H1 (cell line): Measurements from ENCODE around the gene CCNY. TPM values are rescaled to one million over a fixed set of nuclear protein-coding genes. Genes with fewer than 3 reads are reported as not detected.

Experiments used
- CTCF ChIA-PET: fragments of 300-600 bp; sonication (Branson Sonifier 250); formaldehyde crosslinking; loops from one replicate; lab custom pipeline; 2021; ENCODE audit not compliant: partially characterized antibody; lab: Charles Lee
- POLR2A ChIA-PET: fragments of 300-600 bp; sonication (Branson Sonifier 250); formaldehyde crosslinking; loops from one replicate; lab custom pipeline; 2021; ENCODE audit warnings: inconsistent platforms; ENCODE audit not compliant: partially characterized antibody; lab: Charles Lee
- DNase-seq, 2 experiments: peaks; one replicate each; pipeline versions ENCODE4 v3.0.0 to v3.0.0-alpha.2; 2010 to 2022; ENCODE audit warnings: low spot score in 2 of 2, low read depth in 1 of 2, mixed read lengths in 1 of 2
- FAIRE-seq: peaks from 2 replicates; lab custom pipeline; 2011; peaks lifted over from hg19 to GRCh38; lab: Jason Lieb, UNC
- H2AFZ ChIP-seq: 2 replicates; pipeline ENCODE4 v1.8.1; 2012; ENCODE audit warnings: low read length, inconsistent platforms
- H2AK5ac ChIP-seq: 2 replicates; pipeline ENCODE4 v1.6.1; 2013; ENCODE audit warnings: low read depth, low read length
- H2BK120ac ChIP-seq: replicated peaks from 2 replicates; pipeline ENCODE3; 2013; ENCODE audit warnings: low read depth, low read length, inconsistent platforms
- H2BK12ac ChIP-seq: 2 replicates; pipeline ENCODE4 v1.6.1; 2013; ENCODE audit warnings: low read depth, low read length
- H2BK15ac ChIP-seq: 2 replicates; pipeline ENCODE4 v1.6.1; 2013; ENCODE audit warnings: low read length
- H2BK20ac ChIP-seq: 2 replicates; pipeline ENCODE4 v1.6.1; 2013; ENCODE audit warnings: low read length
- H2BK5ac ChIP-seq: 2 replicates; pipeline ENCODE4 v1.6.1; 2013; ENCODE audit warnings: low read depth, low read length
- H3K14ac ChIP-seq: 2 replicates; pipeline ENCODE4 v1.6.1; 2013; ENCODE audit warnings: inconsistent platforms; ENCODE audit not compliant: insufficient read length
- H3K18ac ChIP-seq: 2 replicates; pipeline ENCODE4 v1.6.1; 2013; ENCODE audit warnings: low read length; ENCODE audit errors: extremely low read depth
- H3K23ac ChIP-seq: 2 replicates; pipeline ENCODE4 v1.6.1; 2013; ENCODE audit warnings: inconsistent platforms; ENCODE audit not compliant: insufficient read length
- H3K23me2 ChIP-seq: 2 replicates; pipeline ENCODE4 v1.6.1; 2013; ENCODE audit warnings: low read depth, low read length
- H3K27ac ChIP-seq: 2 replicates; pipeline ENCODE4 v1.6.1; 2011; ENCODE audit warnings: low read depth, low read length, inconsistent platforms
- H3K27me3 ChIP-seq, 4 experiments: replicated peaks in 1 of 4; 1 replicate in 1 of 4; 2 replicates in 3 of 4; pipeline versions ENCODE4 v1.6.1 to v1.8.1; 2011 to 2013; ENCODE audit warnings: low read length in 3 of 4, mild to moderate bottlenecking in 3 of 4, inconsistent platforms in 2 of 4, mixed read lengths in 2 of 4, moderate library complexity in 1 of 4; ENCODE audit not compliant: control insufficient read depth in 3 of 4, insufficient read depth in 3 of 4; ENCODE audit errors: extremely low read depth in 1 of 4
- H3K36me3 ChIP-seq, 4 experiments: 2 replicates each; pipeline versions ENCODE4 v1.6.1 to v1.8.1; 2011 to 2013; ENCODE audit warnings: mild to moderate bottlenecking in 4 of 4, low read length in 3 of 4, moderate library complexity in 2 of 4, control low read depth in 1 of 4, inconsistent platforms in 1 of 4; ENCODE audit not compliant: insufficient read depth in 4 of 4, control insufficient read depth in 2 of 4
- H3K4ac ChIP-seq: replicated peaks from 2 replicates; pipeline ENCODE3; 2013; ENCODE audit warnings: low read length, low read depth, mixed read lengths, inconsistent platforms; ENCODE audit not compliant: insufficient read length
- H3K4me1 ChIP-seq, 4 experiments: replicated peaks in 1 of 4; 1 replicate in 1 of 4; 2 replicates in 3 of 4; pipeline versions ENCODE4 v1.6.1 to v1.8.1; 2011 to 2013; ENCODE audit warnings: low read length in 3 of 4, inconsistent platforms in 2 of 4, mixed read lengths in 1 of 4; ENCODE audit not compliant: insufficient read depth in 4 of 4, control insufficient read depth in 3 of 4
- H3K4me2 ChIP-seq, 2 experiments: 2 replicates each; pipeline versions ENCODE4 v1.6.1 to v1.8.1; 2011 to 2013; ENCODE audit warnings: low read depth in 2 of 2, low read length in 2 of 2, control low read depth in 1 of 2, inconsistent platforms in 1 of 2, mild to moderate bottlenecking in 1 of 2; ENCODE audit not compliant: insufficient read depth in 1 of 2
- H3K4me3 ChIP-seq, 4 experiments: fragments of 200-600, 300-600 bp in 1 of 4; sonication (generic), shearing (Covaris generic), sonication (Bioruptor Twin) in 1 of 4; 2 replicates each; pipeline versions ENCODE4 v1.5.1 to v1.8.1; 2011 to 2016; ENCODE audit warnings: low read length in 4 of 4, low read depth in 3 of 4, control low read depth in 2 of 4, inconsistent platforms in 2 of 4, mild to moderate bottlenecking in 2 of 4, mixed read lengths in 1 of 4, moderate library complexity in 1 of 4; ENCODE audit not compliant: insufficient read depth in 2 of 4; ENCODE audit errors: extremely low read depth in 1 of 4
- H3K56ac ChIP-seq: replicated peaks from 2 replicates; pipeline ENCODE3; 2013; ENCODE audit warnings: low read depth, mild to moderate bottlenecking, mixed read lengths, low read length, inconsistent platforms; ENCODE audit not compliant: insufficient read length
- H3K79me1 ChIP-seq: 2 replicates; pipeline ENCODE4 v1.6.1; 2013; ENCODE audit warnings: low read depth, low read length, control low read depth
- H3K79me2 ChIP-seq, 2 experiments: 2 replicates each; pipeline versions ENCODE4 v1.6.1 to v1.8.1; 2012 to 2013; ENCODE audit warnings: low read length in 2 of 2, mild to moderate bottlenecking in 2 of 2, inconsistent platforms in 1 of 2; ENCODE audit not compliant: insufficient read depth in 2 of 2, control insufficient read depth in 1 of 2
- H3K9ac ChIP-seq, 4 experiments: replicated peaks in 1 of 4; 1 replicate in 1 of 4; 2 replicates in 3 of 4; pipeline versions ENCODE4 v1.6.1 to v1.8.1; 2011 to 2013; ENCODE audit warnings: low read depth in 3 of 4, low read length in 3 of 4, control low read depth in 2 of 4, mild to moderate bottlenecking in 2 of 4, moderate library complexity in 2 of 4, inconsistent platforms in 1 of 4; ENCODE audit errors: extremely low read depth in 1 of 4
- H3K9me3 ChIP-seq, 2 experiments: 2 replicates each; pipeline versions ENCODE4 v1.6.1 to v1.8.1; 2012 to 2013; ENCODE audit warnings: mild to moderate bottlenecking in 2 of 2, moderate library complexity in 2 of 2, control low read depth in 1 of 2, inconsistent platforms in 1 of 2, low read depth in 1 of 2, low read length in 1 of 2, mixed read lengths in 1 of 2; ENCODE audit not compliant: insufficient read depth in 2 of 2
- H4K20me1 ChIP-seq, 2 experiments: replicated peaks in 1 of 2; 2 replicates each; pipeline versions ENCODE3 to v1.8.1; 2011 to 2013; ENCODE audit warnings: inconsistent platforms in 2 of 2, low read length in 2 of 2, mild to moderate bottlenecking in 1 of 2; ENCODE audit not compliant: insufficient read depth in 2 of 2, control insufficient read depth in 1 of 2
- H4K5ac ChIP-seq: 2 replicates; pipeline ENCODE4 v1.6.1; 2013; ENCODE audit warnings: low read length, low read depth, mixed read lengths, inconsistent platforms; ENCODE audit not compliant: insufficient read length
- H4K8ac ChIP-seq: 2 replicates; pipeline ENCODE4 v1.8.0; 2013; ENCODE audit warnings: mild to moderate bottlenecking, moderate library complexity, low read length, inconsistent platforms; ENCODE audit not compliant: insufficient read depth; ENCODE audit errors: extremely low read depth
- H4K91ac ChIP-seq: replicated peaks from 2 replicates; pipeline ENCODE3; 2013; ENCODE audit warnings: low read length, mixed read lengths, inconsistent platforms; ENCODE audit not compliant: insufficient read length
- ATF3 ChIP-seq: IDR thresholded peaks from 2 replicates; pipeline ENCODE4 v1.6.1; 2011; ENCODE audit warnings: low read depth, mild to moderate bottlenecking, low read length; ENCODE audit not compliant: insufficient read depth
- BRCA1 ChIP-seq: IDR thresholded peaks from 2 replicates; pipeline ENCODE4 v1.6.1; 2012; ENCODE audit warnings: low read depth, low read length, improper control_type of control experiment
- CREB1 ChIP-seq: IDR thresholded peaks from 2 replicates; pipeline ENCODE4 v1.6.1; 2012; ENCODE audit warnings: inconsistent platforms
- GTF2F1 ChIP-seq: IDR thresholded peaks from 2 replicates; pipeline ENCODE4 v1.6.1; 2012; ENCODE audit warnings: low read depth, low read length, improper control_type of control experiment, borderline replicate concordance
- HDAC2 ChIP-seq, 2 experiments: fragments of 300-600 bp in 1 of 2; sonication (generic) in 1 of 2; IDR thresholded peaks; 2 replicates each; pipeline ENCODE4 v1.6.1; 2011 to 2012; ENCODE audit warnings: low read depth in 2 of 2, low read length in 2 of 2, mild to moderate bottlenecking in 2 of 2, moderate library complexity in 2 of 2, borderline replicate concordance in 1 of 2, inconsistent platforms in 1 of 2
- HDAC6 ChIP-seq: IDR thresholded peaks from one replicate; pipeline ENCODE4 v1.7.1; 2012; ENCODE audit warnings: low read depth, mild to moderate bottlenecking, inconsistent platforms, low read length, moderate library complexity
- NANOG ChIP-seq: IDR thresholded peaks from 2 replicates; pipeline ENCODE4 v1.6.1; 2011; ENCODE audit warnings: low read length, low read depth, mild to moderate bottlenecking, inconsistent platforms; ENCODE audit not compliant: insufficient read depth, poor library complexity, severe bottlenecking
- RNF2 ChIP-seq: fragments of 200-900, 300-1000 bp; sonication (generic); IDR thresholded peaks from 2 replicates; pipeline ENCODE4 v1.7.1; 2016; ENCODE audit warnings: borderline replicate concordance, low read depth, mild to moderate bottlenecking, antibody characterized with exemption, low read length; ENCODE audit not compliant: poor library complexity, severe bottlenecking; ENCODE audit errors: missing control alignments
- SIX5 ChIP-seq: IDR thresholded peaks from 2 replicates; pipeline ENCODE4 v1.6.1; 2011; ENCODE audit warnings: mild to moderate bottlenecking, low read depth, low read length
- WGBS, 2 experiments: shearing (Covaris generic) in 1 of 2; methylation state at CpG; one replicate each; pipeline versions ENCODE4 v1.1.6 to v1.1.7; 2013 to 2015; ENCODE audit warnings: low lambda C conversion rate in 2 of 2, mixed read lengths in 2 of 2, inconsistent platforms in 1 of 2, low coverage in 1 of 2, missing lambda C conversion rate in 1 of 2; ENCODE audit not compliant: insufficient replicate concordance in 2 of 2, insufficient coverage in 1 of 2, insufficient read length in 1 of 2; ENCODE audit errors: extremely low coverage in 1 of 2, missing lambda C conversion rate in 1 of 2; 5-methylcytosine and 5-hydroxymethylcytosine counted together
- polyA plus RNA-seq, 7 experiments: library from polyadenylated mRNA; depleted of rRNA in 3 of 7; stranded (reverse) in 5 of 7; unstranded in 2 of 7; fragments of >200 nt in 5 of 7; fragments of 200-250 nt in 2 of 7; gene quantifications; 1 replicate in 5 of 7; 2 replicates in 1 of 7; 4 replicates in 1 of 7; pipeline versions ENCODE4 v1.2.1 to v1.2.3, GENCODE V29; 2011 to 2013; ENCODE audit warnings: missing spikeins in 2 of 7, mixed read lengths in 2 of 7
- total RNA-seq: library from RNA; stranded (reverse); fragmentation: NEBNext Ultra II Directional; extraction: Animal tissue kit (Norgen Biotek cat#: 25700); gene quantifications from 2 replicates; pipeline ENCODE4 v1.2.1, GENCODE V29; 2021

Gene CCNY
- total and polyA plus RNA-seq, 2 of the 8 experiments (the other 6 are each of a cell fraction or from before 2014, with no cell fraction given), result 25.3 to 68.2 TPM

- POLR2A ChIA-PET, result no interaction called here
- no peaks in the 10 kb centered on the region for H3K4me1 ChIP-seq
- no peaks in the 10 kb centered on the region for H3K36me3 ChIP-seq
- FAIRE-seq (no peak), DNase-seq (no peak)
- no peak overlapping the region for H2BK5ac ChIP-seq
- no peaks in the 10 kb centered on the region for H3K79me2 ChIP-seq
- no peak overlapping the region for H3K4ac ChIP-seq
- TF ChIP-seq HDAC2 (IDR thresholded peaks at IDR 0.05; ENCODE audit: borderline replicate concordance in 1 of 2, low read depth in 2 of 2, low read length in 2 of 2) (no peak), CREB1 (no peak), RNF2 (no peak), ATF3 (no peak), NANOG (no peak), GTF2F1 (no peak), SIX5 (no peak), BRCA1 (no peak), HDAC6 (no peak)
- no peak overlapping the region for H4K5ac ChIP-seq
- H4K8ac ChIP-seq, result no peak overlapping the region
- no peak overlapping the region for H3K56ac ChIP-seq
- H2BK15ac ChIP-seq, result no peak overlapping the region
- no peak overlapping the region for H2BK120ac ChIP-seq
- H3K4me2 ChIP-seq, result no peak overlapping the region
- H3K27me3 ChIP-seq, result no peaks in the 10 kb centered on the region; a peak in 1 of 7 replicates
- H3K14ac ChIP-seq, result no peak overlapping the region
- peaks cover 4 to 8% of the 10 kb centered on the region in 2 experiments for H3K9me3 ChIP-seq
- CTCF ChIA-PET, result interaction anchor here (0.6 to 0.9 kb wide), 2 partner anchors 8 to 146 kb away, joined by 3 read pairs; no protein-coding TSS in a partner anchor
- no peak overlapping the region for H2AK5ac ChIP-seq
- H2BK12ac ChIP-seq, result no peak overlapping the region
- no peak overlapping the region for H3K4me3 ChIP-seq
- H4K91ac ChIP-seq, result no peak overlapping the region
- no peaks in the 10 kb centered on the region for H3K23me2 ChIP-seq
- H2AFZ ChIP-seq, result no peak overlapping the region
- no peaks in the 10 kb centered on the region for H4K20me1 ChIP-seq
- no peak overlapping the region for H3K27ac ChIP-seq
- 93% methylated on average over 6 of the region's 6 CpGs; no CpG with 5 or more reads in 1 of the 2 experiments for WGBS, 2 experiments
- no peaks in the 10 kb centered on the region for H3K79me1 ChIP-seq
- no peak overlapping the region for H2BK20ac ChIP-seq
- H3K18ac ChIP-seq, result no peak overlapping the region
- H3K9ac ChIP-seq, result no peak overlapping the region
- no peak overlapping the region for H3K23ac ChIP-seq
Measured at GRCh38 chr10:35606430-35606829, 270.1 kb downstream of the CCNY start.
